Esophagus squamous epithelium (tissue), 4 donors: ENCODE data around the gene LRP11.

Experiments used
- CTCF ChIP-seq, 6 experiments: fragments of 450-650 bp in 4 of 6; fragments of 200-600 bp in 2 of 6; sonication (generic) in 2 of 6; IDR thresholded peaks; one replicate each; pipeline ENCODE4 v1.5.1; 2016 to 2019; ENCODE audit warnings: antibody characterized with exemption in 6 of 6, mild to moderate bottlenecking in 4 of 6, moderate library complexity in 4 of 6
- POLR2A ChIP-seq, 4 donors: fragments of 450-650 bp; IDR thresholded peaks; one replicate each; pipeline ENCODE4 v1.6.1; 2017; ENCODE audit warnings: antibody characterized with exemption in 4 of 4, mild to moderate bottlenecking in 4 of 4, moderate library complexity in 3 of 4

- TF ChIP-seq CTCF (IDR thresholded peaks at IDR 0.05): no peak
- TF ChIP-seq POLR2A (IDR thresholded peaks at IDR 0.05): peak in 1 of 4 donors; percentile 11
Observed at GRCh38 chr6:149862922-149863697, 1.0 kb downstream of the LRP11 start.
